ENCODE results near the gene NDUFB5. TPM values are rescaled to one million over a fixed set of nuclear protein-coding genes. Genes with fewer than 3 reads are reported as not detected.

Gene NDUFB5
- polyA plus RNA-seq, 1 of the 3 experiments (the other 2 are of a cell fraction) = 35.3 TPM

DNA sequence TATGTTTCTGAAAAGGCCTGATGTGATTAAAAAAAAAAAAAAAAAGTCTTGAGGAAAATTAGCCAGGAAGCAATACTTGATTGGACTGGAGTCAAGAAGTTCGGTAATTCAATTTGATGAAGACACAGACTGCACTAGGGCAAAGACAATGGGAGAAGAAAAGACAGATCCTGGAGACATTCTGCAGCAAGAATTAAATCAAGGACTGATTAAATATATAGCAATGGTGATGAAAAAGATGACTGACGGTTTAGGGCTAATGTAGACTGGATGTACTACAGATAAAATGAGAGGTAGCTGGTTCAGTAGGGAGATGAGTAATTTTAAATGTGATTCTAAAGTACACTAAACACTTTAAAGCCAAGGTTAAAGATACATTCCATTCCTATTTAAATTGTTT is 13.9 kb upstream of the NDUFB5 start:
- Histone ChIP-seq H3F3A (replicated peaks; ENCODE audit: insufficient read depth) (peaks cover 64% of the 10 kb centered on the region), H3K36me3 (replicated peaks in 1 of 2; ENCODE audit: control insufficient read depth in 1 of 2, insufficient read depth in 2 of 2, low read length in 1 of 2) (peaks cover 79 to 85% of the 10 kb centered on the region in 2 experiments), H3K9me2 (no peaks in the 10 kb centered on the region), H3K4me1 (ENCODE audit: control insufficient read depth in 1 of 2, insufficient read depth in 2 of 2, low read depth in 1 of 2, low read length in 1 of 2) (no peaks in the 10 kb centered on the region), H2AFZ (ENCODE audit: low read depth) (no peak overlapping the region), H3K27ac (ENCODE audit: low read depth in 2 of 2, low read length in 1 of 2) (peak overlapping the region; percentile 43 to 54; a peak in 3 of 4 replicates), H4K20me1 (ENCODE audit: insufficient read depth) (no peaks in the 10 kb centered on the region), H3K79me2 (ENCODE audit: insufficient read depth) (peaks cover 2% of the 10 kb centered on the region; the same call in 1 of the 2 replicates), H3K4me2 (no peak overlapping the region), H3K9me3 (no peaks in the 10 kb centered on the region), H3K27me3 (ENCODE audit: insufficient read depth) (no peaks in the 10 kb centered on the region), H3K9ac (no peak overlapping the region), H3K4me3 (ENCODE audit: low read depth in 2 of 2, low read length in 1 of 2) (no peak overlapping the region)
- ChIA-PET POLR2A (no interaction called here), CTCF (interaction anchor here (1.3 kb wide), 1 partner anchor 24 kb away, joined by 3 read pairs; no protein-coding TSS in a partner anchor)
- 57% methylated on average over 2 of the region's 2 CpGs for WGBS (ENCODE audit: low lambda C conversion rate)
- DNase-seq = no peak
- TF ChIP-seq NFIC (IDR thresholded peaks at IDR 0.05; ENCODE audit: borderline replicate concordance) (0 out of 2 replicates have a peak, but pooled peaks have one; percentile 9), POLR2AphosphoS5 (IDR thresholded peaks at IDR 0.05; ENCODE audit: low read depth, low read length) (no peak)

DNA sequence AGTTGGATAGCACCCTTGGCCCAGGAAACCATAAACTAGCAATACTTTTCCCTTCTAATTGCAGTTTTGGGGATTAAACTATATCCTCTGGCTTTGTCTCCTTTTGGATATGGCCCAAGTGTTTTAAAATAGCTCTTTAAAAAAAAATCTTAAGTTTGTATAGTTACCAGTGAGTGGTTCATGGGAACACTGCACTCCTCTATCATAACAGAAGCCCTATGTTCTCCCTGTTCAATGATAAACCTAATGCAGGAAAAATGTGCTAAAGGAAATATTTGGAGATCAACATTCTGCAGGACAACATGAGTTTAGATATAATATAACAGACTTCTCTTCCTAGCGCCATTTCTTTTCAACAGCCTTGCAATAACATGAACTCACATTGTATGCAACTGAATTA is 13.3 kb upstream of the NDUFB5 start:
- ChIA-PET POLR2A (interaction anchor here (1.1 kb wide), 1 partner anchor 13 kb away, joined by 6 read pairs; the partner anchor contains the start of genes MRPL47 and NDUFB5), CTCF (no interaction called here)
- peaks cover 58% of the 10 kb centered on the region for H3F3A ChIP-seq (replicated peaks; ENCODE audit: insufficient read depth)
- no peaks in the 10 kb centered on the region for H3K9me2 ChIP-seq
- no peaks in the 10 kb centered on the region for H4K20me1 ChIP-seq (ENCODE audit: insufficient read depth)
- no peak overlapping the region for H3K9ac ChIP-seq
- no peaks in the 10 kb centered on the region for H3K9me3 ChIP-seq
- peak overlapping the region; percentile 43 to 54; a peak in 3 of 4 replicates for H3K27ac ChIP-seq (ENCODE audit: low read depth in 2 of 2, low read length in 1 of 2)
- H3K36me3 ChIP-seq (replicated peaks in 1 of 2; ENCODE audit: control insufficient read depth in 1 of 2, insufficient read depth in 2 of 2, low read length in 1 of 2) = peaks cover 80 to 85% of the 10 kb centered on the region in 2 experiments
- no peak for TF ChIP-seq JUND (IDR thresholded peaks at IDR 0.05)
- TF ChIP-seq TEAD4 (IDR thresholded peaks at IDR 0.05; ENCODE audit: borderline replicate concordance, insufficient read depth) = no peak
- no peak for TF ChIP-seq RAD21 (IDR thresholded peaks at IDR 0.05; ENCODE audit: low read length)
- TF ChIP-seq, protein P1, sequence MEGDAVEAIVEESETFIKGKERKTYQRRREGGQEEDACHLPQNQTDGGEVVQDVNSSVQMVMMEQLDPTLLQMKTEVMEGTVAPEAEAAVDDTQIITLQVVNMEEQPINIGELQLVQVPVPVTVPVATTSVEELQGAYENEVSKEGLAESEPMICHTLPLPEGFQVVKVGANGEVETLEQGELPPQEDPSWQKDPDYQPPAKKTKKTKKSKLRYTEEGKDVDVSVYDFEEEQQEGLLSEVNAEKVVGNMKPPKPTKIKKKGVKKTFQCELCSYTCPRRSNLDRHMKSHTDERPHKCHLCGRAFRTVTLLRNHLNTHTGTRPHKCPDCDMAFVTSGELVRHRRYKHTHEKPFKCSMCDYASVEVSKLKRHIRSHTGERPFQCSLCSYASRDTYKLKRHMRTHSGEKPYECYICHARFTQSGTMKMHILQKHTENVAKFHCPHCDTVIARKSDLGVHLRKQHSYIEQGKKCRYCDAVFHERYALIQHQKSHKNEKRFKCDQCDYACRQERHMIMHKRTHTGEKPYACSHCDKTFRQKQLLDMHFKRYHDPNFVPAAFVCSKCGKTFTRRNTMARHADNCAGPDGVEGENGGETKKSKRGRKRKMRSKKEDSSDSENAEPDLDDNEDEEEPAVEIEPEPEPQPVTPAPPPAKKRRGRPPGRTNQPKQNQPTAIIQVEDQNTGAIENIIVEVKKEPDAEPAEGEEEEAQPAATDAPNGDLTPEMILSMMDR (IDR thresholded peaks at IDR 0.05) = no peak
- DNase-seq = no peak
- WGBS (ENCODE audit: low lambda C conversion rate) = 96% methylated on average over 1 of the region's 1 CpG
- H3K4me3 ChIP-seq (ENCODE audit: low read depth in 2 of 2, low read length in 1 of 2) = no peak overlapping the region
- H3K4me1 ChIP-seq (ENCODE audit: control insufficient read depth in 1 of 2, insufficient read depth in 2 of 2, low read depth in 1 of 2, low read length in 1 of 2) = no peaks in the 10 kb centered on the region
- H3K27me3 ChIP-seq (ENCODE audit: insufficient read depth) = no peaks in the 10 kb centered on the region
- H2AFZ ChIP-seq (ENCODE audit: low read depth) = no peak overlapping the region
- peaks cover 5% of the 10 kb centered on the region; the same call in 1 of the 2 replicates for H3K79me2 ChIP-seq (ENCODE audit: insufficient read depth)
- no peak overlapping the region for H3K4me2 ChIP-seq

DNA sequence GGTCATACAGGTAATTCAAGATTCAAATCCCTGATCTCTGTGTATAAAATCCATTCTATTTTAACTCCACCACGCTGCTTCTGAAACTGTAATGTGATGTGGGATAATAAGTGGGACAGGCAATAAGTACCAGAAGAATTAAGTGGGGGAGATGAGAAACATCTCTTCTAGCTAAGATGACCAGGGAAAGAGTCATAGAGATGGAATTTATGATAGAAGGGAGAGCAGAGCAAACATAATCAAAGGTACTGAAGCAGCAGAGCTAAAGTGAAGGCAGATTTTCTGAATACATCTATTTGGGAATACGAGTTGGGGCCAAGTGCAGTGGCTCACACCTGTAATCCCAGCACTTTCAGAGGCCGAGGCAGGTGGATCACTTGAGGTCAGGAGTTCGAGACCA is 5.1 kb upstream of the NDUFB5 start:
- H3K4me3 ChIP-seq (ENCODE audit: low read depth in 2 of 2, low read length in 1 of 2) = no peak overlapping the region
- ChIA-PET CTCF (no interaction called here), POLR2A (no interaction called here)
- H3K27me3 ChIP-seq (ENCODE audit: insufficient read depth) = no peaks in the 10 kb centered on the region
- no peak overlapping the region for H3K9ac ChIP-seq
- TF ChIP-seq TCF12 (IDR thresholded peaks at IDR 0.05) (peak; percentile 18; the same call in 1 of the 2 replicates), JUND (IDR thresholded peaks at IDR 0.05) (peak; percentile 46; the same call in 1 of the 2 replicates), FOSL2 (IDR thresholded peaks at IDR 0.05; ENCODE audit: borderline replicate concordance, low read depth) (0 out of 2 replicates have a peak, but pooled peaks have one; percentile 38), EZH2phosphoT487 (IDR thresholded peaks at IDR 0.05; ENCODE audit: borderline replicate concordance, low read depth) (no peak)
- TF ChIP-seq, protein P2, sequence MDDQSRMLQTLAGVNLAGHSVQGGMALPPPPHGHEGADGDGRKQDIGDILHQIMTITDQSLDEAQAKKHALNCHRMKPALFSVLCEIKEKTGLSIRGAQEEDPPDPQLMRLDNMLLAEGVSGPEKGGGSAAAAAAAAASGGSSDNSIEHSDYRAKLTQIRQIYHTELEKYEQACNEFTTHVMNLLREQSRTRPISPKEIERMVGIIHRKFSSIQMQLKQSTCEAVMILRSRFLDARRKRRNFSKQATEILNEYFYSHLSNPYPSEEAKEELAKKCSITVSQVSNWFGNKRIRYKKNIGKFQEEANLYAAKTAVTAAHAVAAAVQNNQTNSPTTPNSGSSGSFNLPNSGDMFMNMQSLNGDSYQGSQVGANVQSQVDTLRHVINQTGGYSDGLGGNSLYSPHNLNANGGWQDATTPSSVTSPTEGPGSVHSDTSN (IDR thresholded peaks at IDR 0.05) = no peak
- no peak overlapping the region for H2AFZ ChIP-seq (ENCODE audit: low read depth)
- no peaks in the 10 kb centered on the region for H3K9me3 ChIP-seq
- H3K4me1 ChIP-seq (ENCODE audit: control insufficient read depth in 1 of 2, insufficient read depth in 2 of 2, low read depth in 1 of 2, low read length in 1 of 2) = peaks cover 4 to 12% of the 10 kb centered on the region in 2 experiments; a peak in 2 of 4 replicates
- H4K20me1 ChIP-seq (ENCODE audit: insufficient read depth) = no peaks in the 10 kb centered on the region; the same call in 1 of the 2 replicates
- 0 out of 4 replicates have a peak overlapping the region, but pooled peaks of 1 of the 2 experiments have one; percentile 25 for H3K27ac ChIP-seq (ENCODE audit: low read depth in 2 of 2, low read length in 1 of 2)
- DNase-seq = no peak
- no peaks in the 10 kb centered on the region for H3K9me2 ChIP-seq
- peaks cover 9% of the 10 kb centered on the region for H3F3A ChIP-seq (replicated peaks; ENCODE audit: insufficient read depth)
- peaks cover 62 to 78% of the 10 kb centered on the region in 2 experiments for H3K36me3 ChIP-seq (replicated peaks in 1 of 2; ENCODE audit: control insufficient read depth in 1 of 2, insufficient read depth in 2 of 2, low read length in 1 of 2)
- no peak overlapping the region for H3K4me2 ChIP-seq
- WGBS (ENCODE audit: low lambda C conversion rate) = 76% methylated on average over 4 of the region's 4 CpGs
- peaks cover 69% of the 10 kb centered on the region for H3K79me2 ChIP-seq (ENCODE audit: insufficient read depth)
